AG09319 (cell line): ENCODE results near the gene SOX30.

Source experiments
- DNase-seq: peaks from one replicate; pipeline ENCODE4 v3.0.0-alpha.2; 2010; ENCODE audit warnings: low read depth; ENCODE audit errors: extremely low read depth
- CTCF ChIP-seq: IDR thresholded peaks from 2 replicates; pipeline ENCODE4 v1.5.1; 2011; ENCODE audit warnings: low read depth, mild to moderate bottlenecking, inconsistent platforms, low read length, moderate library complexity

The SOX30 gene

GRCh38 chr5:157611571-157612476, 40.4 kb downstream of the SOX30 start:
- no peak for DNase-seq

GRCh38 chr5:157610990-157611389, 41.2 kb downstream of the SOX30 start:
- no peak for DNase-seq
- TF ChIP-seq CTCF: no peak

More at GRCh38 chr5:157611571-157612476, 40.4 kb downstream of the SOX30 start:
- no peak for TF ChIP-seq CTCF

- TF ChIP-seq CTCF: no peak
- DNase-seq: no peak
Observed at GRCh38 chr5:157608972-157609565, 43.2 kb downstream of the SOX30 start.

- TF ChIP-seq CTCF: no peak
- DNase-seq: no peak
Observed at GRCh38 chr5:157607371-157608161, 44.7 kb downstream of the SOX30 start.

GRCh38 chr5:157606046-157606445, 46.2 kb downstream of the SOX30 start:
- TF ChIP-seq CTCF: no peak
- no peak for DNase-seq

GRCh38 chr5:157603333-157604190, 48.7 kb downstream of the SOX30 start:
- TF ChIP-seq CTCF: no peak

More at GRCh38 chr5:157603333-157604190, 48.7 kb downstream of the SOX30 start:
- DNase-seq: peak; percentile 11
